Activated CD4-positive, alpha-beta T cell treated with anti-CD3 and anti-CD28 coated beads for 24 hours (primary cell): ENCODE results near the gene BCAS3.
"Not testable (repeated sequence)": the region's sequence is repeated elsewhere in the genome, so short reads cannot be mapped to it uniquely, and the experiment has no call there.

Source experiments
- DNase-seq, 2 donors: peaks; one replicate each; pipeline ENCODE4 v3.0.0-alpha.2; 2020; ENCODE audit warnings: low read depth in 2 of 2

The BCAS3 gene

GRCh38 chr17:60886731-60887613 is 209.3 kb downstream of the BCAS3 start:
- DNase-seq = not testable (repeated sequence)

GRCh38 chr17:60887614-60888028 is 210.0 kb downstream of the BCAS3 start:
- no peak for DNase-seq

GRCh38 chr17:60888812-60889709 is 211.4 kb downstream of the BCAS3 start:
- no peak for DNase-seq

DNA sequence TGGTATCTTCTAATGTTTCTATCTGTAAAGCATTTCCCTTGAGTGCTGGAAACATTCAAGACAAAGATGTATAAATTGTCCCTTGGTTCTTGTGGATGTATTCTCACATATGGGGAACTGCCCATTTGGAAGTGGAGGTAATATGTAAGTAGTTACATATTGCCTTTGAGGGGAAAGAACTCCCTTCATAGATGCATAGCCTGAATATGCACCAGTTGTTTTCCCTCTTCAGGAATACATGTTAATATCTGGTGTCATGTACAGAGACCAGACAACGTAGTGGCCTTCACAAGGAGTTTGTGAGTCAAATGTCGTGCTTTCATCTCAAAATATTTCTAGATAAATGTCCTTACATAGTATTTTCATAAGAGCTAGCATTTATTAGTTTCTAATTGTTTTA is 213.5 kb downstream of the BCAS3 start:
- DNase-seq = no peak

DNA sequence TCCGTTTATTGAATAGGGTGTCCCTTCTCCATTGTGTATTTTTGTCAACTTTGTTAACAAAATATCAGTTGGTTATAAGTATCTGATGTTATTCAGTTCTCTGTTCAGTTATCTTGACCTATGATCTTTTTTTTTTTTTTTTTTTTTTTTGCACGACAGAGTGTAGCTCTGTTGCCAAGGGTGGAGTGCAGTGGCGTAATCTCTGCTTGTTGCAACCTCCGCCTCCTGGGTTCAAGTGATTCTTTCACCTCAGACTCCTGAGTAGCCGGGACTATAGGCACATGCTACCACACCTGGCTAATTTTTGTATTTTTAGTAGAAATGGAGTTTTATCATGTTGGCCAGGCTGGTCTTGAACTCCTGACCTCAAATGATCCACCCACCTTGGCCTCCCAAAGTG is 215.8 kb downstream of the BCAS3 start:
- DNase-seq = no peak

- DNase-seq = no peak
These were observed 219.3 kb downstream of the BCAS3 start for GRCh38 chr17:60896996-60897395.

GRCh38 chr17:60899115-60899514 is 221.5 kb downstream of the BCAS3 start:
- no peak for DNase-seq

- no peak for DNase-seq
These were observed 223.0 kb downstream of the BCAS3 start for GRCh38 chr17:60900688-60901087.

- no peak for DNase-seq
These were observed 223.6 kb downstream of the BCAS3 start for GRCh38 chr17:60901242-60901641.

DNA sequence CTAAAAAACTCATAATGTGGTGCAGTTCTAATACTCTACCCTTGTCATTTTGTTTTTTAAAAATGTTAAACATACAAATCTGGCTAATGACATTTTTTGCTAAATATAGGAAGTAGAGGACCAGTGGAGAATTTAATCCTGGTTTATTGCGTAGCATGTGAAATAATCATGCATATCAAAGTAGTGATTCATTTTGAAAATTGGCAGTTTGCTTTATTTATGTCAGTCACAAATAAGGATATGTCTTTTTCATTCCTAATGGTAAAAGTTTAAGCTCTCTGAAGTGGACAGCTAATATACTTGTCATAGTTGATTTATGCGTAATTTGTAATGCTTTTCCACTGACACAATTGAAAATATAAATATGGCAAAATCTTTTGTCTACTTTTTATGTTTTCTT is 224.2 kb downstream of the BCAS3 start:
- no peak for DNase-seq

DNA sequence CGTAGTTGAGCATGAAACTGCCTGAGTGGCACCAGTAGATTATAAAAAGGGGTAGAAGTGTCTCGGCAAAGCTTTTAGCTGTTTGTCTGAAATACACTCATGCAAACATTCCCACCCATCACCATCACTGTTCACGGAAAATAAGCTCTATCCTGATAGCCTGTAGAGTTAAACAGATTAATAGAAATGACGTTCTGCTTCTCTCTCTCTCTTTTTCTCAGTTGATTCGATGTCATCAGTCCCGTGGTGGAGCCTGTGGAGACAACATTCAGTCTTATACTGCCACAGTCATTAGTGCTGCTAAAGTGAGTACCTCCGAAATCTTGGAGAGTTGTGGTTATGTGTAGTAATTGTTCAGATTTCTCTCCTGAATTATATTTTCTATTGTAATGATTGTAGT is 224.7 kb downstream of the BCAS3 start:
- DNase-seq = no peak

- no peak for DNase-seq
These were observed 226.9 kb downstream of the BCAS3 start for GRCh38 chr17:60904582-60904981.

GRCh38 chr17:60905709-60906108 is 228.1 kb downstream of the BCAS3 start:
- DNase-seq = no peak

GRCh38 chr17:60908324-60908723 is 230.7 kb downstream of the BCAS3 start:
- no peak for DNase-seq

DNA sequence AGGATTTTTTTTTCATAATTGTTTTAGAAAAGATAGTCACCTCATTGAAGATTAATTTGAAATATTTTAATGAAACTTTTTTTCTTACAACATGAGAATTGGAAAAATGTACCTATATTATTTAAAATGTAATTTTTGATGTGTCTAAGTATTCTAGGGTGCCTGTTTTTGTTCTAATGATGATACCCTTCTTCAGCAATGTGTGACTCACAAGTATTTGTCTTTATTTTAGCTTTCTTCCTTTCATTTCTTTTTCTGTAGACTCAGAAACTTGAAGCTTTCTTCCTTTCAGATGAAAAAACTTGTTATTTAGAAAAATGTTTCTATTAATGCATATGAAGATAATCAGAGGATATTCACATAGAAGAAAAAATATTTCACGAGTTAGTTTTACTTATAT is 231.8 kb downstream of the BCAS3 start:
- no peak for DNase-seq

- DNase-seq = no peak
These were observed 232.8 kb downstream of the BCAS3 start for GRCh38 chr17:60910415-60910814.

- no peak for DNase-seq
These were observed 236.4 kb downstream of the BCAS3 start for GRCh38 chr17:60914078-60914477.

- no peak for DNase-seq
These were observed 238.4 kb downstream of the BCAS3 start for GRCh38 chr17:60916043-60916442.

DNA sequence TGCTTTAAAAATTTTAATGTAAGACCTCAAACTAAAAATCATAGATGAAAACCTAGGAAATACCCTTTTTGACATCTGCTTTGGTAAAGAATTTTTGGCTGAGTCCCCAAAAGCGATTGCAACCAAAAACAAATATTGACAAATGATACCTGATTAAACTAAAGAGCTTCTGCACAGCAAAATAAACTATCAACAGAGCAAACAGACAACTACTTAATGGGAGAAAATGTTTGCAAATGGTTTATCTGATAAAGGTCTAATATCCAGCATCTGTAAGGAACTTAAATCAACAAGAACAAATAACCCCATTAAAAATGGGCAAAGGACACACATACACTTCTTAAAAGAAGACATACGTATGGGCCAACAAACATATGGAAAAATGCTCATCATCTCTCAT is 242.5 kb downstream of the BCAS3 start:
- no peak for DNase-seq

DNA sequence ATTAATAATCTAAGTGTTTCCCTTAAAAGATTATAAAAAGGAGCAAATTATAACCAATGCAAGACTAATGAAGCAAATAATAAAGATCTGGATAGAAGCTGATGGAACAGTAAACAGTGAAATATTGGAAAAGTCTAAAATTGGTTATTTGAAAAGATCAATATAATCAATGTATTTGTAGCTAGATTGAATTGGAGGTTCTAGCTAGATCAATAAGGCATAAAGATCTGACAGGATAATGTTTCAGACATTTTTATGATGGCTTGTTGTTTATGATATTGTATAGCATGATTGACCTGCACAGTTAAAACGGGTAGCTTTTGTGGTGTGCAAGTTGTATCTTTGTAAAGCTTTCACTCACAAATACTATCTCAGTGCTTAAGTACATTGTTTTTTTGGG is 245.3 kb downstream of the BCAS3 start:
- DNase-seq = no peak

- DNase-seq = no peak
These were observed 249.0 kb downstream of the BCAS3 start for GRCh38 chr17:60926466-60927183.

DNA sequence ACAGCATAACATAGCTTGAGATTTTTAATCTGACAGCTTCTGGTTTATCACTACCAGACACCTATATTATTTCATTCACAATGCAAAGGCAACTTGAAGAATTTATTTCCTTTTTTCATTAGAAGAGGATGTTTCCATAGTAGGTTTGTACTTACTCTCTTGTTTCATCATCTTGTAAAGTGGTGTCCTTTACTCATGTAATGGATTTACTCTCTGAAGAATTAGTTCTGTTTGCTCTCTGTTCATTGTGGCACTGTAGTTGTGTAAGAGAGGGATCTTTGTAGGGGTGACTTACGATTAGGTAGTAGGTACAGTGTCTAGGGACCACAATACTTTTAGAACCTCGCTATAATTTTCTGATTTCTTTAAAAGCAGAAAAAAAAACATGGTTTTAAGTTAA is 256.1 kb downstream of the BCAS3 start:
- DNase-seq = no peak
